ENCODE results near the gene ITFG1.

ITFG1 gene

DNA sequence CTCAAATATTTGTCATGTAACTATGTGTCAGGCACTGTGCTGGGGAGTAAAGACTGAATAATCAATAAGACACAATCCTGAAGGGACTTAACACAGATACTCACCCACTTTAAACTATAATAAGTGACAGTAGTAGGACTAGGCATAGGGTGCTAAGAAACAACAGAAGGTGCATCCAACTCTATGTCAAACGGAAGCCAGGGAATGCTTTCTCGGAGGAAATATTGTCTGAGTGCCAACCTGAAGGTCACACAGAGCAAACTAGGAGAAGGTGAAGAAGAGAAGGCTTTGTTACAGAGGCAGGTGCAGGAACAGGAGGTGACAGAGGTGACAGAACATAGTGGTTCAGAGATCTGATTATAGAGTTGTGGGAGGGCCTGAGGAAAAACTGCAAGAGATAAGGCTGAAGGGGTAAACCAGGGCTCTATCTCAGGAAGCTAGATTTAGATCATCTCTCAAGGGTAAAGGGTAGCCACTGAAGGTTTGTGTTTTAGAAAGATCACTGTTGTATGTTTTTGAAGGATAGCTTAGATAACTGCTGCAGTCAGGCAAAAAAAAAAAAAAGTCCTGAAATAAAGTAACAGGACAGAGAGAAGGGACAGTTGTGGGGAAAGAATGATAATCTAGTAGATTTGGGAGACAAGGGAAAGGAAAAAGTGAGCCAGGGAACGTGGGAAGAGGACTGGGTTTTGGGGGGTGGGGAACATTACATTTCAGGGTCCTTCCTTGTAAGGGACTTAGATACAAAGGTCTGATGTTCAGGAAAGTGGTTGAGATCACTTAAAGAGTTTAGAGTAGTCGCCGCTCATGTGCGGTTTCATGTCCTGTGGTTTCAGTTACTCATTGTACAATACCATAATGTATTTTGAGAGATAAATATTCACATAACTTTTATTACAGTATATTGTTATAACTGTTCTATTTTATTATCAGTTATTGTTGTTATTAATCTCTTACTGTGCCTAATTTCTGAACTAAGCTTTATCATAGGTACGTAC is 231.5 kb downstream of the ITFG1 start:
- TF ChIP-seq, protein P1, sequence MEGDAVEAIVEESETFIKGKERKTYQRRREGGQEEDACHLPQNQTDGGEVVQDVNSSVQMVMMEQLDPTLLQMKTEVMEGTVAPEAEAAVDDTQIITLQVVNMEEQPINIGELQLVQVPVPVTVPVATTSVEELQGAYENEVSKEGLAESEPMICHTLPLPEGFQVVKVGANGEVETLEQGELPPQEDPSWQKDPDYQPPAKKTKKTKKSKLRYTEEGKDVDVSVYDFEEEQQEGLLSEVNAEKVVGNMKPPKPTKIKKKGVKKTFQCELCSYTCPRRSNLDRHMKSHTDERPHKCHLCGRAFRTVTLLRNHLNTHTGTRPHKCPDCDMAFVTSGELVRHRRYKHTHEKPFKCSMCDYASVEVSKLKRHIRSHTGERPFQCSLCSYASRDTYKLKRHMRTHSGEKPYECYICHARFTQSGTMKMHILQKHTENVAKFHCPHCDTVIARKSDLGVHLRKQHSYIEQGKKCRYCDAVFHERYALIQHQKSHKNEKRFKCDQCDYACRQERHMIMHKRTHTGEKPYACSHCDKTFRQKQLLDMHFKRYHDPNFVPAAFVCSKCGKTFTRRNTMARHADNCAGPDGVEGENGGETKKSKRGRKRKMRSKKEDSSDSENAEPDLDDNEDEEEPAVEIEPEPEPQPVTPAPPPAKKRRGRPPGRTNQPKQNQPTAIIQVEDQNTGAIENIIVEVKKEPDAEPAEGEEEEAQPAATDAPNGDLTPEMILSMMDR (IDR thresholded peaks at IDR 0.05) = no peak

DNA sequence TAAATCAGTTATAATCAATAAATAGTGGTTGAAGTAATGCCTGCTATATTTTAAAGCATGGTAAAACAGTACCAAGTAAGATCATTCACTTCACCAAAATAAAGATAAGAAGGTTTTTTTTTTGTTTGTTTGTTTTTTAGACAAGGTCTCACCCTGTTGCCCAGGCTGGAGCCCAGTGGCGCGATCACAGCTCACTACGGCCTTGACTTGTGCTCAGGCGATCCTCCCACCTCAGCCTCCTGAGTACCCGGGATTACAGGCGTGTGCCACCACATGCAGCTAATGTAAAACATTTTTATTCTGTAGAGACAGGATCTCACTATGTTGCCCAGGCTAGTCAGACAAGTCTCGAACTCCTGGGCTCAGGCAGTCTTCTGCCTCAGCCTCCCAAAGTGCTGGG is 232.6 kb downstream of the ITFG1 start:
- TF ChIP-seq, protein P1 (IDR thresholded peaks at IDR 0.05) = no peak

- TF ChIP-seq, protein P1 (IDR thresholded peaks at IDR 0.05) = no peak
These were observed 247.0 kb downstream of the ITFG1 start for GRCh38 chr16:47213761-47214440.

DNA sequence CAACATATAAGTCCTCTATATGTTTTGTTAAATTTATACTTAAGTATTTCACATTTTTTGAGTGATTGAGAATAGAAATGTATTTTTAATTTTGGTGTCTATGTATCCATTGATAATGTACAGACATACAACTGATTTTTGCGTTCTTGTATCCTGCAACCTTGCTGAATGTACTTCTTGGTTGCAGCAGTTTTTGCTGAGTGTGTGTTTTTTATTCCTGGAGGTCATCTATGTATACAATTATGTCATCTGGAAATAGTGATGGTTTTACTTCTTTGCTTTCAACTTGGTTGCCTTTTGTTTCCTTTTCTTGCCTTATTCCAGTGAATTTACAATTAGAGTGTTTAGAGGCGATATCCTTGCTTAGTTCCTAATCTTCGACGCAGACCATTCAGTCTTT is 249.6 kb downstream of the ITFG1 start:
- TF ChIP-seq, protein P1 (IDR thresholded peaks at IDR 0.05) = no peak

- TF ChIP-seq, protein P1 (IDR thresholded peaks at IDR 0.05) = peak; percentile 41
These were observed 255.9 kb downstream of the ITFG1 start for GRCh38 chr16:47204736-47205504.

- TF ChIP-seq, protein P1 (IDR thresholded peaks at IDR 0.05) = no peak
These were observed 262.7 kb downstream of the ITFG1 start for GRCh38 chr16:47198180-47198575.

DNA sequence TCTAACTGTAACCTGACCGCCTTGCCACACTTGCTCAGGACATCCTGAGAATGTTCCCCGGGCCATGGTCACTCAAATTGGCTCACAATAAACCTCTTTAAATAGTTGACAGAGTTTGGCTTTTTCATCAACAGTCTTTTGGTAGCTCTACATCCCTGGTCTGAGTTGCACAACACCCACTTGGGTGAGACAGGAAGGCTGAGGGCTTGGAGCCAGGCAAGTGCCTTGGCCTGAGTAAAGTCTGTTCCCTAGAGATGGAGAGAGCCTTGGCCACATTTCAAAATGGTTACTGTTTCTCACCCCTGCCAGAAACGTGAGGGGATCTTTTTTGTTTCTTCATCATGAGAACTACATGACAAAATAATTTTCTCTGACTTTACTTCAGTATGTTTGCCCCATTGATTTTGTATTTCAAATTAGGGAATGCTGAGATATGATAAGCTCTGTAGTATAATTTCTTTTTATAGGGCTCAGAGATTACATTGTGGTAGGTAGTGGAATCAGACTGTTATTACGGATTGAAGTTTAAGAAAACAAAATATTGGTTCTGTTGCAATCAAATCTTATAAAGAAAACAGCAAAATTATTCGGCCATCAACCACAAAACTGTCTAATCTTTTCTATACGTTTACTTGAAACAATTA is 263.2 kb downstream of the ITFG1 start:
- TF ChIP-seq, protein P1 (IDR thresholded peaks at IDR 0.05) = no peak

All from LNCAP (cell line).